Measurements from ENCODE around the gene LLGL2.

LLGL2 gene

GRCh38 chr17:75617218-75617617 is 91.7 kb downstream of the LLGL2 start:
- ChIA-PET CTCF (interaction anchor here (2.3 to 2.6 kb wide), 3 partner anchors 8 to 16 kb away, joined by 12 to 15 read pairs (median 13); partner anchors contain the start of gene SMIM5), POLR2A (interaction anchor here (0.7 kb wide), 1 partner anchor 452 kb away, joined by 3 read pairs; no protein-coding TSS in a partner anchor)
- no peak for TF ChIP-seq CTBP1 (IDR thresholded peaks at IDR 0.05; ENCODE audit: borderline replicate concordance)
- no peak for TF ChIP-seq NFRKB (IDR thresholded peaks at IDR 0.05)
- TF ChIP-seq FOXA1 (IDR thresholded peaks at IDR 0.05), result no peak
- TF ChIP-seq SUZ12 (IDR thresholded peaks at IDR 0.05), result no peak
- no peak for TF ChIP-seq L3MBTL2 (conservative IDR thresholded peaks at IDR 0.05)
- no peak for TF ChIP-seq PKNOX1 (IDR thresholded peaks at IDR 0.05)
- TF ChIP-seq TARDBP (IDR thresholded peaks at IDR 0.05), result no peak
- TF ChIP-seq HDGF (IDR thresholded peaks at IDR 0.05; ENCODE audit: borderline replicate concordance), result no peak
- no peak for TF ChIP-seq LEF1 (IDR thresholded peaks at IDR 0.05; ENCODE audit: borderline replicate concordance)
- no peak for TF ChIP-seq FOXK2 (IDR thresholded peaks at IDR 0.05)
- TF ChIP-seq BHLHE40 (IDR thresholded peaks at IDR 0.05; ENCODE audit: borderline replicate concordance), result no peak
- TF ChIP-seq ARNT (IDR thresholded peaks at IDR 0.05), result no peak
- no peak for TF ChIP-seq SP1 (IDR thresholded peaks at IDR 0.05)
- TF ChIP-seq FOXM1 (IDR thresholded peaks at IDR 0.05; ENCODE audit: borderline replicate concordance), result no peak
- TF ChIP-seq ELF4 (IDR thresholded peaks at IDR 0.05), result no peak
- no peak for DNase-seq (ENCODE audit: extremely low spot score)

GRCh38 chr17:75617675-75618074 is 92.2 kb downstream of the LLGL2 start:
- no peak for DNase-seq (ENCODE audit: extremely low spot score)
- CTCF ChIA-PET, result interaction anchor here (2.3 to 2.6 kb wide), 3 partner anchors 8 to 16 kb away, joined by 12 to 15 read pairs (median 13); partner anchors contain the start of gene SMIM5
- POLR2A ChIA-PET, result interaction anchor here (0.7 kb wide), 1 partner anchor 453 kb away, joined by 3 read pairs; no protein-coding TSS in a partner anchor
- TF ChIP-seq NFRKB (IDR thresholded peaks at IDR 0.05) (no peak), BHLHE40 (IDR thresholded peaks at IDR 0.05; ENCODE audit: borderline replicate concordance) (no peak), SP1 (IDR thresholded peaks at IDR 0.05) (no peak), HDGF (IDR thresholded peaks at IDR 0.05; ENCODE audit: borderline replicate concordance) (no peak), SUZ12 (IDR thresholded peaks at IDR 0.05) (no peak), PKNOX1 (IDR thresholded peaks at IDR 0.05) (no peak), L3MBTL2 (conservative IDR thresholded peaks at IDR 0.05) (no peak)

- no peak for TF ChIP-seq BHLHE40 (IDR thresholded peaks at IDR 0.05; ENCODE audit: borderline replicate concordance)
- no peak for TF ChIP-seq ARNT (IDR thresholded peaks at IDR 0.05)
- no peak for TF ChIP-seq L3MBTL2 (conservative IDR thresholded peaks at IDR 0.05)
- POLR2A ChIA-PET, result interaction anchor here (1.3 kb wide), 1 partner anchor 14 kb away, joined by 3 read pairs; the partner anchor contains the start of gene SMIM5
- CTCF ChIA-PET, result interaction anchor here (0.6 to 6.2 kb wide), 6 partner anchors 14 to 1982 kb away, joined by 3 to 58 read pairs (median 4); partner anchors contain the start of gene SMIM5
- peak; percentile 61 for DNase-seq (ENCODE audit: extremely low spot score)
Measured at GRCh38 chr17:75619506-75620431, 94.3 kb downstream of the LLGL2 start.

- no peak for TF ChIP-seq SP1 (IDR thresholded peaks at IDR 0.05)
- no peak for TF ChIP-seq NFRKB (IDR thresholded peaks at IDR 0.05)
- TF ChIP-seq CTBP1 (IDR thresholded peaks at IDR 0.05; ENCODE audit: borderline replicate concordance), result no peak
- no peak for TF ChIP-seq FOXM1 (IDR thresholded peaks at IDR 0.05; ENCODE audit: borderline replicate concordance)
- no peak for TF ChIP-seq LEF1 (IDR thresholded peaks at IDR 0.05; ENCODE audit: borderline replicate concordance)
- TF ChIP-seq FOXA1 (IDR thresholded peaks at IDR 0.05), result no peak
- TF ChIP-seq PKNOX1 (IDR thresholded peaks at IDR 0.05), result no peak
- no peak for TF ChIP-seq FOXK2 (IDR thresholded peaks at IDR 0.05)
- TF ChIP-seq HDGF (IDR thresholded peaks at IDR 0.05; ENCODE audit: borderline replicate concordance), result no peak
- no peak for TF ChIP-seq ARNT (IDR thresholded peaks at IDR 0.05)
- TF ChIP-seq ZNF384 (IDR thresholded peaks at IDR 0.05), result no peak
- no peak for TF ChIP-seq L3MBTL2 (conservative IDR thresholded peaks at IDR 0.05)
- no peak for TF ChIP-seq SUZ12 (IDR thresholded peaks at IDR 0.05)
- no peak for TF ChIP-seq BHLHE40 (IDR thresholded peaks at IDR 0.05; ENCODE audit: borderline replicate concordance)
- ChIA-PET POLR2A (interaction anchor here (0.8 to 1.2 kb wide), 3 partner anchors 20 to 158 kb away, joined by 3 to 4 read pairs (median 3); a partner anchor contains a TSS), CTCF (interaction anchor here (6.2 kb wide), 1 partner anchor 12 kb away, joined by 58 read pairs; the partner anchor contains the start of gene SMIM5)
- DNase-seq (ENCODE audit: extremely low spot score), result no peak
Measured at GRCh38 chr17:75621489-75621888, 96.0 kb downstream of the LLGL2 start.

- no peak for TF ChIP-seq TARDBP (IDR thresholded peaks at IDR 0.05)
- no peak for TF ChIP-seq ELF4 (IDR thresholded peaks at IDR 0.05)
- no peak for TF ChIP-seq LEF1 (IDR thresholded peaks at IDR 0.05; ENCODE audit: borderline replicate concordance)
- no peak for TF ChIP-seq FOXK2 (IDR thresholded peaks at IDR 0.05)
- TF ChIP-seq SP1 (IDR thresholded peaks at IDR 0.05), result no peak
- no peak for TF ChIP-seq HDGF (IDR thresholded peaks at IDR 0.05; ENCODE audit: borderline replicate concordance)
- no peak for TF ChIP-seq ZNF384 (IDR thresholded peaks at IDR 0.05)
- no peak for TF ChIP-seq SUZ12 (IDR thresholded peaks at IDR 0.05)
- no peak for TF ChIP-seq CTBP1 (IDR thresholded peaks at IDR 0.05; ENCODE audit: borderline replicate concordance)
- TF ChIP-seq FOXA1 (IDR thresholded peaks at IDR 0.05), result no peak
- no peak for TF ChIP-seq BHLHE40 (IDR thresholded peaks at IDR 0.05; ENCODE audit: borderline replicate concordance)
- no peak for TF ChIP-seq NFRKB (IDR thresholded peaks at IDR 0.05)
- no peak for TF ChIP-seq FOXM1 (IDR thresholded peaks at IDR 0.05; ENCODE audit: borderline replicate concordance)
- TF ChIP-seq ARNT (IDR thresholded peaks at IDR 0.05), result no peak
- no peak for TF ChIP-seq L3MBTL2 (conservative IDR thresholded peaks at IDR 0.05)
- no peak for TF ChIP-seq PKNOX1 (IDR thresholded peaks at IDR 0.05)
- ChIA-PET CTCF (interaction anchor here (6.2 kb wide), 1 partner anchor 12 kb away, joined by 58 read pairs; the partner anchor contains the start of gene SMIM5), POLR2A (interaction anchor here (0.5 to 1.0 kb wide), 2 partner anchors 21 to 233 kb away, joined by 3 to 4 read pairs; partner anchors contain the start of gene WBP2)
- no peak for DNase-seq (ENCODE audit: extremely low spot score)
Measured at GRCh38 chr17:75622076-75622475, 96.6 kb downstream of the LLGL2 start.

Measured in HEK293T (cell line).